Activated CD4-positive, alpha-beta T cell treated with anti-CD3 and anti-CD28 coated beads, Interleukin-2, amount 50 U/mL, for 24 hours (primary cell): ENCODE data around the gene RB1.

Experiments
- DNase-seq, 2 donors: peaks; one replicate each; pipeline ENCODE4 v3.0.0-alpha.2; 2020; ENCODE audit warnings: low read depth in 1 of 2, low spot score in 1 of 2

RB1 gene

GRCh38 chr13:48526286-48526685, 222.7 kb downstream of the RB1 start:
- DNase-seq: no peak

GRCh38 chr13:48527955-48528354, 224.4 kb downstream of the RB1 start:
- DNase-seq: no peak

GRCh38 chr13:48528720-48529119, 225.2 kb downstream of the RB1 start:
- no peak for DNase-seq

- DNase-seq: no peak
Observed at GRCh38 chr13:48530833-48531232, 227.3 kb downstream of the RB1 start.
